Calu3 (cell line): ENCODE data around the gene UBXN6. TPM values are rescaled to one million over a fixed set of nuclear protein-coding genes. Genes with fewer than 3 reads are reported as not detected.

ENCODE experiments used
- BruUV-seq: library from RNA; stranded (reverse); fragments of 400-500 nt; replicated peaks from 2 replicates; lab custom pipeline; 2021; lab: Mats Ljungman, UMichigan
- CTCF ChIA-PET: fragments of 300-600 bp; sonication (Branson Sonifier 250); formaldehyde crosslinking; loops from one replicate; lab custom pipeline; 2022; ENCODE audit warnings: antibody characterized with exemption; lab: Charles Lee
- DNase-seq: peaks from one replicate; pipeline ENCODE4 v3.0.0; 2022
- H3K27ac Mint-ChIP-seq: one replicate; pipeline ENCODE4 v1.8.0; 2022; ENCODE audit warnings: mixed read lengths; ENCODE audit not compliant: unreplicated experiment
- H3K27me3 Mint-ChIP-seq: one replicate; pipeline ENCODE4 v1.8.0; 2022; ENCODE audit warnings: mixed read lengths; ENCODE audit not compliant: unreplicated experiment
- H3K36me3 Mint-ChIP-seq: one replicate; pipeline ENCODE4 v1.8.0; 2022; ENCODE audit warnings: mild to moderate bottlenecking, moderate library complexity, mixed read lengths; ENCODE audit not compliant: insufficient read depth, unreplicated experiment
- H3K4me1 Mint-ChIP-seq: one replicate; pipeline ENCODE4 v1.8.0; 2022; ENCODE audit warnings: mild to moderate bottlenecking, low read depth, mixed read lengths; ENCODE audit not compliant: unreplicated experiment
- H3K4me3 Mint-ChIP-seq: one replicate; pipeline ENCODE4 v1.8.0; 2022; ENCODE audit warnings: mild to moderate bottlenecking, low read depth, moderate library complexity, mixed read lengths; ENCODE audit not compliant: unreplicated experiment
- H3K9me3 Mint-ChIP-seq: one replicate; pipeline ENCODE4 v1.8.0; 2022; ENCODE audit warnings: low read depth, mixed read lengths; ENCODE audit not compliant: unreplicated experiment
- intact Hi-C: fragments of 100-400 bp; cut with micrococcal nuclease; formaldehyde crosslinking; loops from one replicate; pipeline ENCODE4 v1.10.0; 2022; ENCODE audit not compliant: unreplicated experiment
- total RNA-seq: library from RNA; stranded (reverse); gene quantifications from 2 replicates; pipeline ENCODE4 v1.2.3, GENCODE V29; 2022
- TF ChIP-seq, protein P1 (sequence below): fragments of 200-600 bp; IDR thresholded peaks from one replicate; pipeline ENCODE4 v1.8.0; 2022; ENCODE audit warnings: antibody characterized with exemption; ENCODE audit not compliant: unreplicated experiment

The UBXN6 gene
- total RNA-seq, 1 experiment from 2014 or later: 38.9 TPM

DNA sequence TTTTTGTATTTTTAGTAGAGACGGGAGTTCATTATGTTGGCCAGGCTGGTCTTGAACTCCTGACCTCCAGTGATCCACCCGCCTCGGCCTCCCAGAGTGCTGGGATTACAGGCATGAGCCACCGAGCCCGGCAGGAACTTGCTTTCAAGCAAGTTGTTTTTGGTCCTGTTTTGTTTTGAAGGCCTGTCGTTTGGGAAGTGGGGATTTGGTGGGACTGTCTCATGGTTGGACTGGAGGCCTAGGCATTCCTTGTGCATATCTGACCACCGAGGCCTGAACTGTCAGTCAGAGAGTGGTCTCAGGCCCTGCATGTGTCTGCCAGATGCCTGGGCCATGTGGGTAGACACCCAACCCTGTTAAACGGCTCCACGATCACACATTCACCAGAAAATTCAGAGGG, 26.3 kb downstream of the UBXN6 start:
- intact Hi-C loops: no loop called here
- Mint-ChIP-seq H3K27ac (no peak overlapping the region), H3K4me1 (no peaks in the 10 kb centered on the region), H3K27me3 (no peaks in the 10 kb centered on the region), H3K36me3 (peaks cover 40% of the 10 kb centered on the region), H3K9me3 (no peaks in the 10 kb centered on the region), H3K4me3 (no peak overlapping the region)
- DNase-seq: no peak
- TF ChIP-seq, protein P1, sequence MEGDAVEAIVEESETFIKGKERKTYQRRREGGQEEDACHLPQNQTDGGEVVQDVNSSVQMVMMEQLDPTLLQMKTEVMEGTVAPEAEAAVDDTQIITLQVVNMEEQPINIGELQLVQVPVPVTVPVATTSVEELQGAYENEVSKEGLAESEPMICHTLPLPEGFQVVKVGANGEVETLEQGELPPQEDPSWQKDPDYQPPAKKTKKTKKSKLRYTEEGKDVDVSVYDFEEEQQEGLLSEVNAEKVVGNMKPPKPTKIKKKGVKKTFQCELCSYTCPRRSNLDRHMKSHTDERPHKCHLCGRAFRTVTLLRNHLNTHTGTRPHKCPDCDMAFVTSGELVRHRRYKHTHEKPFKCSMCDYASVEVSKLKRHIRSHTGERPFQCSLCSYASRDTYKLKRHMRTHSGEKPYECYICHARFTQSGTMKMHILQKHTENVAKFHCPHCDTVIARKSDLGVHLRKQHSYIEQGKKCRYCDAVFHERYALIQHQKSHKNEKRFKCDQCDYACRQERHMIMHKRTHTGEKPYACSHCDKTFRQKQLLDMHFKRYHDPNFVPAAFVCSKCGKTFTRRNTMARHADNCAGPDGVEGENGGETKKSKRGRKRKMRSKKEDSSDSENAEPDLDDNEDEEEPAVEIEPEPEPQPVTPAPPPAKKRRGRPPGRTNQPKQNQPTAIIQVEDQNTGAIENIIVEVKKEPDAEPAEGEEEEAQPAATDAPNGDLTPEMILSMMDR: no peak
- BruUV-seq: no TSS peak
- CTCF ChIA-PET: no interaction called here

DNA sequence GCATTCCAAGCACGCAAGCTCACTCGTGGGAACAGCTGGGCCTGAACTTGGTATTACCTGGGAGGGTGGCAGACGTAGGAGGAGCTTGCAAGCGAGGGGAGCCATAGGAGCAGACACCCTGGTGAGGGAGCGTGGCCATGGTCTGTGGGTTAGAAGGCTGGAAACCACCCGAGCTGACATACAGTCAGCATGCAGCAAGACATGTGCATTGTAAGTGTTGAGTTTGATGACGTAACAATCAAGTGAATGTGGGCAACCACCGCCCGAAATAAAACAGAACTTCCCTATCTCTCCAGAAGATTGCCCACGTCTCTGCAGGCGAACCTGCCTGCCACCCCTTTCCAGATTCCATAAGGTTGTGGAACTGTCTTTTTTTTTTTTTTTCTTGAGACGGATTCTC, 26.8 kb downstream of the UBXN6 start:
- TF ChIP-seq, protein P1: no peak
- BruUV-seq: no TSS peak
- Mint-ChIP-seq H3K9me3 (no peaks in the 10 kb centered on the region), H3K27me3 (no peaks in the 10 kb centered on the region), H3K4me1 (no peaks in the 10 kb centered on the region), H3K36me3 (peaks cover 42% of the 10 kb centered on the region), H3K27ac (no peak overlapping the region), H3K4me3 (no peak overlapping the region)
- CTCF ChIA-PET: no interaction called here
- no peak for DNase-seq
- intact Hi-C loops: no loop called here

DNA sequence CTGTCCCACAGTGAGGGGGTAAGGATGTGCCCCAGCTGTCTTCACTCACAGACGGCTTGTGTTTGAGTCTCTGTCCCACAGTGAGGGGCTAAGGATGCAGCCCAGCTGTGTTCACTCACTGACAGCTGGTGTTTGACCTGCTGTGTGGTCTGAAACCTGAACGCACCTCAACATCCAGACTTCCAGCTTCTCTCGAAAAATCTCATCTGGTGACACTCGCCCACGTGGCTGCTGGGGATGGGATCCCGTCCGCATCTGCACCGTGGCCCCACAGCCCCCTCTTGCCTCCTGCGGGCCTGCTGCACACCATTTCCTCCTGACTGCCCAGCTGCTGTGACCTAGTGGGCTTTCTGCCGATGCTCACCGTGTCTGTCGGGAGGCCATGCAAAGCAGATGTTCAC, 27.8 kb downstream of the UBXN6 start:
- no TSS peak for BruUV-seq
- CTCF ChIA-PET: interaction anchor here (0.5 kb wide), 1 partner anchor 273 kb away, joined by 3 read pairs; no protein-coding TSS in a partner anchor

DNA sequence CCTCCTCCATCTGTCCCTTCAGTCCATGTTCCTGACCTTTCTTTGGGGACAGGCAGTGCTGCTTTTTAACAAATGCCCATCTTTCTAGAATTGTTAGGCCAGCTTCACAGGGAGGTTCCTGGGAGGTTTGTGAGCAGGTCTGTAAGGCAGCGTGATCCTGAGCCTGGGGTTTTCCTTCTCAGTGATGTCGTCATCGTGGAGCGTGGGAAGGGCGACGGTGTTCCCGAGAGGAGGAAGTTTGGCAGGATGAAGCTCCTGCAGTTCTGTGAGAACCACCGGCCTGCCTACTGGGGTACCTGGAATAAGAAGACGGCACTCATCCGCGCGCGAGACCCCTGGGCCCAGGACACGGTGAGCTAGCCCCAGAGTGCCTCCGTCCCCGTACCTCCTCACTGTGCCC, 28.3 kb downstream of the UBXN6 start:
- no TSS peak for BruUV-seq
- Mint-ChIP-seq H3K36me3 (peaks cover 37% of the 10 kb centered on the region), H3K4me1 (no peaks in the 10 kb centered on the region), H3K9me3 (no peaks in the 10 kb centered on the region), H3K4me3 (no peak overlapping the region), H3K27ac (no peak overlapping the region), H3K27me3 (no peaks in the 10 kb centered on the region)
- TF ChIP-seq, protein P1: no peak
- CTCF ChIA-PET: interaction anchor here (0.5 to 0.6 kb wide), 2 partner anchors 21 to 274 kb away, joined by 3 to 7 read pairs; no protein-coding TSS in a partner anchor
- DNase-seq: no peak
- intact Hi-C loops: no loop called here

More for the DNA sequence above, 27.8 kb downstream of the UBXN6 start:
- no peak for DNase-seq
- no peak overlapping the region for H3K4me3 Mint-ChIP-seq
- H3K36me3 Mint-ChIP-seq: peaks cover 41% of the 10 kb centered on the region
- no peaks in the 10 kb centered on the region for H3K4me1 Mint-ChIP-seq
- TF ChIP-seq, protein P1: no peak
- H3K27me3 Mint-ChIP-seq: no peaks in the 10 kb centered on the region
- H3K27ac Mint-ChIP-seq: no peak overlapping the region
- H3K9me3 Mint-ChIP-seq: no peaks in the 10 kb centered on the region
- intact Hi-C loops: no loop called here
